K562 (cell line): ENCODE measurements around the gene RPF1. TPM values are rescaled to one million over a fixed set of nuclear protein-coding genes. Genes with fewer than 3 reads are reported as not detected.

Experiments
- ETV1 ChIP-seq: fragments of 450-650 bp; conservative IDR thresholded peaks from 2 replicates; pipeline ENCODE4 v1.6.1; 2016; ENCODE audit warnings: missing genetic modification characterization, control low read depth, low read depth, missing compliant biosample characterization
- JUNB ChIP-seq: fragments of 450-650 bp; formaldehyde crosslinking; conservative IDR thresholded peaks from 2 replicates; pipeline ENCODE4 v1.4.0; 2020; ENCODE audit warnings: mild to moderate bottlenecking
- KLF6 ChIP-seq: fragments of 250-450 bp; sonication (Bioruptor Pico); IDR thresholded peaks from 2 replicates; pipeline ENCODE4 v1.4.0; 2020; ENCODE audit warnings: mild to moderate bottlenecking, moderate library complexity, borderline replicate concordance
- RAD21 ChIP-seq, 2 experiments: fragments of 250-450 bp in 1 of 2; fragments of 450-650 bp in 1 of 2; sonication (Bioruptor Pico) in 1 of 2; formaldehyde crosslinking in 1 of 2; IDR thresholded peaks in 1 of 2; conservative IDR thresholded peaks in 1 of 2; 2 replicates each; pipeline versions ENCODE4 v1.4.0 to v1.8.0; 2020 to 2022; ENCODE audit warnings: mild to moderate bottlenecking in 2 of 2, moderate library complexity in 1 of 2
- polyA plus RNA-seq, 8 experiments: library from polyadenylated mRNA; depleted of rRNA in 4 of 8; stranded (reverse) in 5 of 8; unstranded in 3 of 8; fragments of >200 nt; fragmentation: Nextera tagmentation in 2 of 8; fragmentation: Illumina TruSeq in 1 of 8; extraction: Ambion mirVana in 2 of 8; extraction: Trizol in 1 of 8; gene quantifications; 2 replicates each; pipeline versions ENCODE4 v1.2.1 to v1.2.3, GENCODE V29; 2011 to 2014; ENCODE audit warnings: inconsistent platforms in 1 of 8, missing spikeins in 1 of 8
- total RNA-seq, 7 experiments: library from RNA; depleted of rRNA in 6 of 7; stranded (reverse); fragments of >200 nt in 6 of 7; fragmentation: Illumina TruSeq in 2 of 7; extraction: Trizol in 2 of 7; gene quantifications; 2 replicates each; pipeline versions ENCODE4 v1.2.1 to v1.2.3, GENCODE V29; 2011 to 2021; ENCODE audit warnings: low replicate concordance in 1 of 7
- TF ChIP-seq, protein P1 (sequence below): sonication (generic); formaldehyde crosslinking; IDR thresholded peaks from 2 replicates; pipeline ENCODE4 v1.8.0; 2022; ENCODE audit warnings: mild to moderate bottlenecking, missing genetic modification reagents
- TF ChIP-seq, protein P2 (sequence below): fragments of 250-450 bp; sonication (Bioruptor Pico); IDR thresholded peaks from 2 replicates; pipeline ENCODE4 v1.5.0; 2021
- TF ChIP-seq, protein P3 (sequence below): fragments of 200-600 bp; sonication (generic); IDR thresholded peaks from one replicate; pipeline ENCODE4 v1.6.1; 2012; ENCODE audit warnings: mild to moderate bottlenecking, low read depth, low read length, inconsistent platforms

The RPF1 gene
- total and polyA plus RNA-seq, 9 of the 15 experiments (the other 6 are each of a cell fraction or from before 2014, with no cell fraction given), result 52.4 to 156 (median 90.2) TPM

DNA sequence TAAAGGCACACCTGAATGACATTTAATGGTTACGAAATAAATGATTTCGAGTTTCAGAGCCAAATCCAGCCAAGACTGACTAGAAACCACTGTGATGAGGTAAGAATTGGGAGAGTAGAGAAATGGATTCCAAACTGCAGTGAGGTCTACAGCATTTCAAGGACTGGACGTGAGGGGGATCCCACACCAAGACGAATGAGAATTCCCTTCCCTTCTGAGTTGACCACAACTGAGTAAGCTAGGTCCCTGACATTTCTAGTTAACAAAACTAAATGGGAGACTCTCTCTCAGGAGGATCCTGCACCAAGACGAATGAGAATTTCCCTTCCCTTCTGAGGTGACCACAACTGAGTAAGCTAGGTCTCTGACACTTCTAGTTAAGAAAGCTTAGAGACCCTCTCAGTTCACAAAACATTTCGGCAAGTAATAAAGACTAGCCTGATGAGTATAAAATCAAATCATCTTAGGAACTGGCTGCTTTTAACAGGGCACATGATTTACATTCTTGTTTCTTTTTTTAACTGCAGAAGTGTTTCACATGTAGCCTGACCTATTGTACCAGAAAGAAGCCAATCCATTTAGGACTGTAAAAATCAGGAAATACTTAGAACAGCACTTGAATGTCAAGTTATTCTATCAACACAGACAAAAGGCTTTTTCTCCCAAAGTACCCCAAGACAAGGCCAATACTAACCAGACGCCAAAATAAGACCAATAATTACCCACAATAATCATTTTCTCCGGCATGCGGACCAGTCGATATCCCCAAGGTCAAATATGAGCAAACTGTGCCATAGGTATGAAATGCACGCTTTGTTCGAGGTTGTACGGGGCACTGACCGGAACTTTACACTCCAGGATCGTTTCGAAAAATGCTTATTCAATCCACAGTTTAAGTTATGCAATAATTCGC, 25.8 kb downstream of the RPF1 start (continued):
- TF ChIP-seq, protein P1, sequence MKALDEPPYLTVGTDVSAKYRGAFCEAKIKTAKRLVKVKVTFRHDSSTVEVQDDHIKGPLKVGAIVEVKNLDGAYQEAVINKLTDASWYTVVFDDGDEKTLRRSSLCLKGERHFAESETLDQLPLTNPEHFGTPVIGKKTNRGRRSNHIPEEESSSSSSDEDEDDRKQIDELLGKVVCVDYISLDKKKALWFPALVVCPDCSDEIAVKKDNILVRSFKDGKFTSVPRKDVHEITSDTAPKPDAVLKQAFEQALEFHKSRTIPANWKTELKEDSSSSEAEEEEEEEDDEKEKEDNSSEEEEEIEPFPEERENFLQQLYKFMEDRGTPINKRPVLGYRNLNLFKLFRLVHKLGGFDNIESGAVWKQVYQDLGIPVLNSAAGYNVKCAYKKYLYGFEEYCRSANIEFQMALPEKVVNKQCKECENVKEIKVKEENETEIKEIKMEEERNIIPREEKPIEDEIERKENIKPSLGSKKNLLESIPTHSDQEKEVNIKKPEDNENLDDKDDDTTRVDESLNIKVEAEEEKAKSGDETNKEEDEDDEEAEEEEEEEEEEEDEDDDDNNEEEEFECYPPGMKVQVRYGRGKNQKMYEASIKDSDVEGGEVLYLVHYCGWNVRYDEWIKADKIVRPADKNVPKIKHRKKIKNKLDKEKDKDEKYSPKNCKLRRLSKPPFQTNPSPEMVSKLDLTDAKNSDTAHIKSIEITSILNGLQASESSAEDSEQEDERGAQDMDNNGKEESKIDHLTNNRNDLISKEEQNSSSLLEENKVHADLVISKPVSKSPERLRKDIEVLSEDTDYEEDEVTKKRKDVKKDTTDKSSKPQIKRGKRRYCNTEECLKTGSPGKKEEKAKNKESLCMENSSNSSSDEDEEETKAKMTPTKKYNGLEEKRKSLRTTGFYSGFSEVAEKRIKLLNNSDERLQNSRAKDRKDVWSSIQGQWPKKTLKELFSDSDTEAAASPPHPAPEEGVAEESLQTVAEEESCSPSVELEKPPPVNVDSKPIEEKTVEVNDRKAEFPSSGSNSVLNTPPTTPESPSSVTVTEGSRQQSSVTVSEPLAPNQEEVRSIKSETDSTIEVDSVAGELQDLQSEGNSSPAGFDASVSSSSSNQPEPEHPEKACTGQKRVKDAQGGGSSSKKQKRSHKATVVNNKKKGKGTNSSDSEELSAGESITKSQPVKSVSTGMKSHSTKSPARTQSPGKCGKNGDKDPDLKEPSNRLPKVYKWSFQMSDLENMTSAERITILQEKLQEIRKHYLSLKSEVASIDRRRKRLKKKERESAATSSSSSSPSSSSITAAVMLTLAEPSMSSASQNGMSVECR (CRISPR knock-in tag), result 0 out of 2 replicates have a peak, but pooled peaks have one; percentile 29
- no peak for TF ChIP-seq JUNB (CRISPR knock-in tag)
- peak in 1 of 2 experiments; percentile 28; a peak in 2 of 4 replicates for TF ChIP-seq RAD21 (CRISPR knock-in tag; conservative IDR thresholded peaks at IDR 0.05 in 1 of 2, IDR thresholded peaks at IDR 0.05 in 1 of 2)
- TF ChIP-seq, protein P2, sequence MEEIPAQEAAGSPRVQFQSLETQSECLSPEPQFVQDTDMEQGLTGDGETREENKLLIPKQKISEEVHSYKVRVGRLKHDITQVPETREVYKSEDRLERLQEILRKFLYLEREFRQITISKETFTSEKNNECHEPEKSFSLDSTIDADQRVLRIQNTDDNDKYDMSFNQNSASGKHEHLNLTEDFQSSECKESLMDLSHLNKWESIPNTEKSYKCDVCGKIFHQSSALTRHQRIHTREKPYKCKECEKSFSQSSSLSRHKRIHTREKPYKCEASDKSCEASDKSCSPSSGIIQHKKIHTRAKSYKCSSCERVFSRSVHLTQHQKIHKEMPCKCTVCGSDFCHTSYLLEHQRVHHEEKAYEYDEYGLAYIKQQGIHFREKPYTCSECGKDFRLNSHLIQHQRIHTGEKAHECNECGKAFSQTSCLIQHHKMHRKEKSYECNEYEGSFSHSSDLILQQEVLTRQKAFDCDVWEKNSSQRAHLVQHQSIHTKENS (CRISPR knock-in tag), result no peak
- TF ChIP-seq, protein P3, sequence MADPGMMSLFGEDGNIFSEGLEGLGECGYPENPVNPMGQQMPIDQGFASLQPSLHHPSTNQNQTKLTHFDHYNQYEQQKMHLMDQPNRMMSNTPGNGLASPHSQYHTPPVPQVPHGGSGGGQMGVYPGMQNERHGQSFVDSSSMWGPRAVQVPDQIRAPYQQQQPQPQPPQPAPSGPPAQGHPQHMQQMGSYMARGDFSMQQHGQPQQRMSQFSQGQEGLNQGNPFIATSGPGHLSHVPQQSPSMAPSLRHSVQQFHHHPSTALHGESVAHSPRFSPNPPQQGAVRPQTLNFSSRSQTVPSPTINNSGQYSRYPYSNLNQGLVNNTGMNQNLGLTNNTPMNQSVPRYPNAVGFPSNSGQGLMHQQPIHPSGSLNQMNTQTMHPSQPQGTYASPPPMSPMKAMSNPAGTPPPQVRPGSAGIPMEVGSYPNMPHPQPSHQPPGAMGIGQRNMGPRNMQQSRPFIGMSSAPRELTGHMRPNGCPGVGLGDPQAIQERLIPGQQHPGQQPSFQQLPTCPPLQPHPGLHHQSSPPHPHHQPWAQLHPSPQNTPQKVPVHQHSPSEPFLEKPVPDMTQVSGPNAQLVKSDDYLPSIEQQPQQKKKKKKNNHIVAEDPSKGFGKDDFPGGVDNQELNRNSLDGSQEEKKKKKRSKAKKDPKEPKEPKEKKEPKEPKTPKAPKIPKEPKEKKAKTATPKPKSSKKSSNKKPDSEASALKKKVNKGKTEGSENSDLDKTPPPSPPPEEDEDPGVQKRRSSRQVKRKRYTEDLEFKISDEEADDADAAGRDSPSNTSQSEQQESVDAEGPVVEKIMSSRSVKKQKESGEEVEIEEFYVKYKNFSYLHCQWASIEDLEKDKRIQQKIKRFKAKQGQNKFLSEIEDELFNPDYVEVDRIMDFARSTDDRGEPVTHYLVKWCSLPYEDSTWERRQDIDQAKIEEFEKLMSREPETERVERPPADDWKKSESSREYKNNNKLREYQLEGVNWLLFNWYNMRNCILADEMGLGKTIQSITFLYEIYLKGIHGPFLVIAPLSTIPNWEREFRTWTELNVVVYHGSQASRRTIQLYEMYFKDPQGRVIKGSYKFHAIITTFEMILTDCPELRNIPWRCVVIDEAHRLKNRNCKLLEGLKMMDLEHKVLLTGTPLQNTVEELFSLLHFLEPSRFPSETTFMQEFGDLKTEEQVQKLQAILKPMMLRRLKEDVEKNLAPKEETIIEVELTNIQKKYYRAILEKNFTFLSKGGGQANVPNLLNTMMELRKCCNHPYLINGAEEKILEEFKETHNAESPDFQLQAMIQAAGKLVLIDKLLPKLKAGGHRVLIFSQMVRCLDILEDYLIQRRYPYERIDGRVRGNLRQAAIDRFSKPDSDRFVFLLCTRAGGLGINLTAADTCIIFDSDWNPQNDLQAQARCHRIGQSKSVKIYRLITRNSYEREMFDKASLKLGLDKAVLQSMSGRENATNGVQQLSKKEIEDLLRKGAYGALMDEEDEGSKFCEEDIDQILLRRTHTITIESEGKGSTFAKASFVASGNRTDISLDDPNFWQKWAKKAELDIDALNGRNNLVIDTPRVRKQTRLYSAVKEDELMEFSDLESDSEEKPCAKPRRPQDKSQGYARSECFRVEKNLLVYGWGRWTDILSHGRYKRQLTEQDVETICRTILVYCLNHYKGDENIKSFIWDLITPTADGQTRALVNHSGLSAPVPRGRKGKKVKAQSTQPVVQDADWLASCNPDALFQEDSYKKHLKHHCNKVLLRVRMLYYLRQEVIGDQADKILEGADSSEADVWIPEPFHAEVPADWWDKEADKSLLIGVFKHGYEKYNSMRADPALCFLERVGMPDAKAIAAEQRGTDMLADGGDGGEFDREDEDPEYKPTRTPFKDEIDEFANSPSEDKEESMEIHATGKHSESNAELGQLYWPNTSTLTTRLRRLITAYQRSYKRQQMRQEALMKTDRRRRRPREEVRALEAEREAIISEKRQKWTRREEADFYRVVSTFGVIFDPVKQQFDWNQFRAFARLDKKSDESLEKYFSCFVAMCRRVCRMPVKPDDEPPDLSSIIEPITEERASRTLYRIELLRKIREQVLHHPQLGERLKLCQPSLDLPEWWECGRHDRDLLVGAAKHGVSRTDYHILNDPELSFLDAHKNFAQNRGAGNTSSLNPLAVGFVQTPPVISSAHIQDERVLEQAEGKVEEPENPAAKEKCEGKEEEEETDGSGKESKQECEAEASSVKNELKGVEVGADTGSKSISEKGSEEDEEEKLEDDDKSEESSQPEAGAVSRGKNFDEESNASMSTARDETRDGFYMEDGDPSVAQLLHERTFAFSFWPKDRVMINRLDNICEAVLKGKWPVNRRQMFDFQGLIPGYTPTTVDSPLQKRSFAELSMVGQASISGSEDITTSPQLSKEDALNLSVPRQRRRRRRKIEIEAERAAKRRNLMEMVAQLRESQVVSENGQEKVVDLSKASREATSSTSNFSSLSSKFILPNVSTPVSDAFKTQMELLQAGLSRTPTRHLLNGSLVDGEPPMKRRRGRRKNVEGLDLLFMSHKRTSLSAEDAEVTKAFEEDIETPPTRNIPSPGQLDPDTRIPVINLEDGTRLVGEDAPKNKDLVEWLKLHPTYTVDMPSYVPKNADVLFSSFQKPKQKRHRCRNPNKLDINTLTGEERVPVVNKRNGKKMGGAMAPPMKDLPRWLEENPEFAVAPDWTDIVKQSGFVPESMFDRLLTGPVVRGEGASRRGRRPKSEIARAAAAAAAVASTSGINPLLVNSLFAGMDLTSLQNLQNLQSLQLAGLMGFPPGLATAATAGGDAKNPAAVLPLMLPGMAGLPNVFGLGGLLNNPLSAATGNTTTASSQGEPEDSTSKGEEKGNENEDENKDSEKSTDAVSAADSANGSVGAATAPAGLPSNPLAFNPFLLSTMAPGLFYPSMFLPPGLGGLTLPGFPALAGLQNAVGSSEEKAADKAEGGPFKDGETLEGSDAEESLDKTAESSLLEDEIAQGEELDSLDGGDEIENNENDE, result no peak
- TF ChIP-seq ETV1 (tag), result 0 out of 2 replicates have a peak, but pooled peaks have one; percentile 14
- TF ChIP-seq KLF6 (CRISPR knock-in tag), result no peak
